Effector memory CD8-positive, alpha-beta T cell (primary cell): Measurements from ENCODE around the gene RAB10.

Source experiments
- ATAC-seq: fragments of 150-1000 bp; cut with Tn5 transposase; replicated peaks from 2 replicates; pipeline ENCODE4 v1.10.0; 2021; ENCODE audit warnings: mild to moderate bottlenecking, moderate library complexity
- DNase-seq, 3 experiments: peaks; one replicate each; pipeline ENCODE4 v3.0.0; 2021
- H3K27ac Mint-ChIP-seq, 2 donors: one replicate each; pipeline ENCODE4 v1.8.0; 2022; ENCODE audit warnings: mild to moderate bottlenecking in 2 of 2, mixed read lengths in 2 of 2, moderate library complexity in 2 of 2
- H3K27me3 Mint-ChIP-seq, 2 donors: one replicate each; pipeline ENCODE4 v1.8.0; 2022; ENCODE audit warnings: mixed read lengths in 2 of 2
- H3K36me3 Mint-ChIP-seq: one replicate; pipeline ENCODE4 v1.8.0; 2022; ENCODE audit warnings: mild to moderate bottlenecking, moderate library complexity, mixed read lengths; ENCODE audit not compliant: insufficient read depth
- H3K4me1 Mint-ChIP-seq, 2 donors: one replicate each; pipeline ENCODE4 v1.8.0; 2022; ENCODE audit warnings: low read depth in 2 of 2, mixed read lengths in 2 of 2
- H3K4me3 Mint-ChIP-seq, 2 donors: one replicate each; pipeline ENCODE4 v1.8.0; 2022; ENCODE audit warnings: mild to moderate bottlenecking in 2 of 2, mixed read lengths in 2 of 2, moderate library complexity in 2 of 2
- H3K9me3 Mint-ChIP-seq, 2 donors: one replicate each; pipeline ENCODE4 v1.8.0; 2022; ENCODE audit warnings: mixed read lengths in 2 of 2

The RAB10 gene

DNA sequence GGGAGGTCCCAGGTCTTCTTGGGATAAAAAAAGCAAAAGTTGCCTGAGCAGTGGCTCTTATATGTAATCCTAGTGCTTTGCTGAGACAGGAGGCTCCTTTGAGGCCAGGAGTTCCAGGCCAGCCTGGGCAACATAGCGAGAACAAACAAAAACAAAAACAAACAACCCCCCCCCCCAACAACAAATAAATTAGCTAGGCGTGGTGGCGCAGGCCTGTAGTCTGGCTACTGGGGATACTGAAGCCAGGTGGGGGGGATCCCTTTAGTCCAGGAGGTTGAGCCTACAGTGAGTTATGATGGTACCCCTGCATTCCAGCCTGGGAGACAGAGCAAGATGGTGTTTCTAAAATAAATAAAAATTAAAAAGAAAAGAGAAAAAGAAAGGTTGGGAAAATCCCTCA, 144.4 kb downstream of the RAB10 start:
- peak overlapping the region; percentile 73 to 76 for H3K4me3 Mint-ChIP-seq

DNA sequence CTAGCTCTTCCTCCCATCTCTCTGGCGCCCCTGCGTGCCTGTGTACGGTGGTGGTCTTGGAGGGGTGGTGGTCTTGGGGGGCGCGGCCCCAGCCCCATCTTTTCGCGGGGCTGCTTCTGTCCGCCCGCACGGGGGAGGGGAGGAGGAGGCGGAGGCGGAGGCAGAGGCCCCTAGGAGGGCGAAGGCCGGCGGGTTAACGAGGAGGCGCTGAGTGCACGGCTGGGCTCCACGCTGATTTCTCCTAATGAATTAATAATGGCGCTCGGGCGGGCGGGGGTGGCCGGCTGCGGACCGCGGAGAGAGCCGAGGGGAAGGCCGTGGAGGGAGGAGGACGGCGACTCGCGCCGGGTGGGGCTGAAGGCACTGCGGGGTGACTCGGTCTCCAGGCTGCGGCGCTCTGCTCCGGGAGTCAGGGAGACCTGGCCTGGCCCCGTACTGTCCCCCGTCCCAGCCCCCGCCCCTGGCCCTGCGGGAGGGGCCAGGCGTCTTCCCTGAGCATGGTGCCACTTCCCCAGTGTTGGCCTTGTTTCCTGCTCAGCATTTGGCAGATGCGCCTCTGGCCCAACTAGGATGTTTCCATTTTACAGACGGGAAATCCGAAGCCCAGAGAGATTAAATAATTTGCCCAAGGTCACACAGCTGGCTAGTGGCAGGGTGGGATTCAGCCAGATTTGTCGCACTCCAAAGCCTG, 145.0 kb downstream of the RAB10 start:
- Mint-ChIP-seq H3K27ac (peak overlapping the region in 1 of 2 donors; percentile 29), H3K4me1 (peaks cover 12 to 13% of the 10 kb centered on the region in 2 donors), H3K9me3 (no peaks in the 10 kb centered on the region), H3K36me3 (no peaks in the 10 kb centered on the region), H3K4me3 (peak overlapping the region; percentile 73 to 76), H3K27me3 (peaks cover 42 to 77% of the 10 kb centered on the region in 2 donors)
- ATAC-seq = peak; percentile 53
- DNase-seq = no peak

More for the DNA sequence above, 144.4 kb downstream of the RAB10 start:
- no peak overlapping the region for H3K27ac Mint-ChIP-seq
- H3K27me3 Mint-ChIP-seq = peaks cover 42 to 78% of the 10 kb centered on the region in 2 donors
- H3K9me3 Mint-ChIP-seq = no peaks in the 10 kb centered on the region
- ATAC-seq = no peak
- DNase-seq = no peak
- H3K36me3 Mint-ChIP-seq = no peaks in the 10 kb centered on the region
- H3K4me1 Mint-ChIP-seq = peaks cover 12 to 14% of the 10 kb centered on the region in 2 donors

- ATAC-seq (no peak), DNase-seq (no peak)
- Mint-ChIP-seq H3K9me3 (no peaks in the 10 kb centered on the region), H3K4me3 (peak overlapping the region; percentile 73 to 76), H3K27me3 (peaks cover 37 to 71% of the 10 kb centered on the region in 2 donors), H3K27ac (peak overlapping the region in 1 of 2 donors; percentile 29), H3K4me1 (peaks cover 9 to 13% of the 10 kb centered on the region in 2 donors), H3K36me3 (no peaks in the 10 kb centered on the region)
These were observed 145.6 kb downstream of the RAB10 start for GRCh38 chr2:26179446-26179913.

GRCh38 chr2:26182441-26182840, 148.6 kb downstream of the RAB10 start:
- Mint-ChIP-seq H3K4me1 (peaks cover 6 to 14% of the 10 kb centered on the region in 2 donors), H3K36me3 (peaks cover 6% of the 10 kb centered on the region), H3K27me3 (peaks cover 18 to 41% of the 10 kb centered on the region in 2 donors)

DNA sequence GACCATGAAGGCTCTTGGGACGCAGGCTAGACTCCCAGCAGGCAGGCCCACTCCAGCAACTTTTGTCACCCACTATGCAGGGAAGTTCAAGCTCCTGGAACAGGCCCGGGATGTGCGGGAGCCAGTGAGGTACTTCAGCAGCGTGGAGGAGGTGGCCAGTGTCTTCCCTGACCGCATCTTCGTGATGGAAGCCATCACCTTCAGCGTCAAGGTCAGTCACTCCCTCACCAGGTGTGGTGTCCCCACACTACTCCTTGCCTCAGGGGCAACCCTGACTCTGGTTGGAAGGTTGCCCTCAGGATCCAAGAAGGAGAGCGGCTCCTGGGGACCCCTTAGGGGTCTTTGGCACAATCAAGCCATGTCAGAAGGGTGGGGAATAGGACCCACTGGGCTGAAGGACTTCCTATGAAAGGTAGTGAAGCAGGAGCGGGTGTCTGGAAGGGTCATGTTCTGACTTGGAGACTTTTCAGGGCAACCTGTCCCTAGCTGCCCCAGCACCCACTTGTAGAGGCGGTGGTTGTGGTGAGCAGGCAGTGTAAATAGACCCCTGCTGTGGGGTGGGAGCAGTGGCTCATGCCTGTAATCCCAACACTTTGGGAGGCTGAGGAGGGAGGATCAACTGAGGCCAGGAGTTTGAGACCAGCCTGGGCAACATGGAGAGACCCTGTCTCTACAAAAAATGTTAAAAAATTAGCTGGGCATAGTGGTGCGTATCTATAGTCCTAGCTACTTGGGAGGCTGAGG, 149.2 kb downstream of the RAB10 start:
- ATAC-seq (no peak), DNase-seq (no peak)
- Mint-ChIP-seq H3K27me3 (peaks cover 18 to 40% of the 10 kb centered on the region in 2 donors), H3K36me3 (peaks cover 6% of the 10 kb centered on the region), H3K4me3 (peak overlapping the region; percentile 54 to 67), H3K27ac (peak overlapping the region; percentile 10 to 51), H3K9me3 (no peaks in the 10 kb centered on the region), H3K4me1 (peaks cover 6 to 14% of the 10 kb centered on the region in 2 donors)

More at GRCh38 chr2:26182441-26182840, 148.6 kb downstream of the RAB10 start:
- Mint-ChIP-seq H3K4me3 (no peak overlapping the region), H3K27ac (no peak overlapping the region), H3K9me3 (no peaks in the 10 kb centered on the region)
- DNase-seq (no peak), ATAC-seq (no peak)

- Mint-ChIP-seq H3K4me3 (peak overlapping the region; percentile 54 to 67), H3K4me1 (peaks cover 4 to 13% of the 10 kb centered on the region in 2 donors), H3K9me3 (no peaks in the 10 kb centered on the region), H3K27me3 (peaks cover 17 to 30% of the 10 kb centered on the region in 2 donors), H3K27ac (peak overlapping the region in 1 of 2 donors; percentile 10), H3K36me3 (peaks cover 6% of the 10 kb centered on the region)
- DNase-seq (no peak), ATAC-seq (no peak)
These were observed 150.2 kb downstream of the RAB10 start for GRCh38 chr2:26184121-26184520.

DNA sequence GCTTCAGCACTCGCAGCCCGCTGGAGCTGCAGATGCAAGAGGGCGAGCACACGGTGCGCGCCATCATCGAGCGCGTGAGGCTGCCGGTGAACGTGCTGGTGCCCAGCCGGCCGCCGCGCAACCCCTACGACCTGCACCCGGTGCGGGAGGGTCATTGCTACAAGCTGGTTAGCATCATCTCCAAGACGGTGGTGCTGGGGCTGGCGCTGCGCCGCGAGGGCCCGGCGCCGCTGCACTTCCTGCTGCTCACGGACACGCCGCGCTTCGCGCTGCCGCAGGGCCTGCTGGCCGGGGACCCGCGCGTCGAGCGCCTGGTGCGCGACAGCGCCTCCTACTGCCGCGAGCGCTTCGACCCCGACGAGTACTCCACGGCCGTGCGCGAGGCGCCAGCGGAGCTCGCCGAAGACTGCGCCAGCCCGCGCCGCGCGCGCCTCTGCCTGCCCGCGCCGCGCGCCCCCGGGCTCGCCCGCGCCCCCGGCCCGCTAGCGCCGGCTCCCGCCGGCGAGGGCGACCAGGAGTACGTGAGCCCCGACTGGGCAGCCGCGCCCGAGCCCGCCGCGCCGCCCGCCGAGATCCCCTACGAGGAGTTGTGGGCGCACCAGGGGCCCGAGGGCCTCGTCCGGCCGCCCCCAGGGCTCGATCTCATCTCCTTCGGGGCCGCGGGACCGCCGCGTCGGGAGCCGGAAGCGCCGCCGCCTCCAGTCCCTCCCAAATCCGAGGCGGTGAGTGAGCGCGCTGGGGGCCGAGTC, 150.8 kb downstream of the RAB10 start:
- ATAC-seq = peak; percentile 98
- H3K9me3 Mint-ChIP-seq = no peaks in the 10 kb centered on the region
- H3K27ac Mint-ChIP-seq = peak overlapping the region; percentile 10 to 41
- DNase-seq = peak; percentile 80 to 87 (median 83)
- peaks cover 0 to 10% of the 10 kb centered on the region in 2 donors for H3K4me1 Mint-ChIP-seq
- peaks cover 6% of the 10 kb centered on the region for H3K36me3 Mint-ChIP-seq
- H3K4me3 Mint-ChIP-seq = peak overlapping the region; percentile 75 to 82
- peaks cover 13 to 24% of the 10 kb centered on the region in 2 donors for H3K27me3 Mint-ChIP-seq

GRCh38 chr2:26185304-26185928, 151.5 kb downstream of the RAB10 start:
- peaks cover 0 to 7% of the 10 kb centered on the region in 2 donors for H3K4me1 Mint-ChIP-seq
- H3K9me3 Mint-ChIP-seq = no peaks in the 10 kb centered on the region
- peak overlapping the region; percentile 10 to 41 for H3K27ac Mint-ChIP-seq
- no peak for DNase-seq
- peaks cover 6% of the 10 kb centered on the region for H3K36me3 Mint-ChIP-seq
- H3K27me3 Mint-ChIP-seq = peaks cover 8 to 17% of the 10 kb centered on the region in 2 donors
- H3K4me3 Mint-ChIP-seq = peak overlapping the region; percentile 75 to 82
- no peak for ATAC-seq

DNA sequence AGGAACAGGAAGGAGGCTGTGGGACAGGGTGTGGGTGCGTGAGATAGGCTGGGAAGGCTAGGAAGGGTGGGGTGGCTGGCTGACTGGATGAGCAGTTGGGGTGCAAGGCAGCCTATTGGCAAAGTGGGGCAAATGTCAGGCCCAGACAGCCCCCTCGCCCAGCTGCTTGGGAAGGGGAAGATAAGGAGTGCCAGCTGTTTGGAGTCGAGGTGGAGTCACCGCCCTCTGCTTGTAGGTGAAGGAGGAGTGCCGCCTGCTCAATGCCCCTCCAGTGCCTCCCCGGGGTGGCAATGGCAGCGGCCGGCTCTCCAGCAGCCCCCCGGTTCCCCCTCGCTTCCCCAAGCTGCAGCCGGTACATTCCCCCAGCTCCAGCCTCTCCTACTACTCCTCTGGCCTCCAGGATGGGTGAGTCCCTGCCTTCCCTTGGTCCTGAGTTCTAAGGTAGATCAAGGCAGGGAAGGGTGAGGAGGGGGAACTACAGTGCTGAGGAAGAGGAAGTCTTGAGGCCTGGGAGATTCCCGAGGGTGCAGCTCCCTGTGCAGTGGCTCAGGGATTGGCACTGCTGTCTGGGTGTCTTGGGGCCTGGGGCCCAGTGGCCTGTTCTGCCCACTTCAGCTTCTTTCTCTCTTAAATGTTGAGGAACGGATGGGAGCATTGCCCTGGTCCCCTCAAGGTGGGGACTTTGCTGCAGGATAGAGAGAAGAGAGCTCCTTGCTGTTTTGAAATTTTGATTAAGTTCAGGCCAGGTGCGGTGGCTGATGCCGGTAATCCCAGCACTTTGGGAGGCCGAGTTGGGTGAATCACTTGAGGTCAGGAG, 152.3 kb downstream of the RAB10 start:
- H3K27me3 Mint-ChIP-seq = peaks cover 3 to 10% of the 10 kb centered on the region in 2 donors
- DNase-seq (no peak), ATAC-seq (no peak)
- peak overlapping the region in 1 of 2 donors; percentile 10 for H3K27ac Mint-ChIP-seq
- H3K9me3 Mint-ChIP-seq = no peaks in the 10 kb centered on the region
- H3K4me1 Mint-ChIP-seq = peaks cover 0 to 7% of the 10 kb centered on the region in 2 donors
- peaks cover 6% of the 10 kb centered on the region for H3K36me3 Mint-ChIP-seq
- peak overlapping the region; percentile 75 to 82 for H3K4me3 Mint-ChIP-seq
